ENCODE results near the gene HBZ. TPM values are rescaled to one million over a fixed set of nuclear protein-coding genes. Genes with fewer than 3 reads are reported as not detected.

Gene HBZ
- total RNA-seq, 1 experiment from 2014 or later, result 1.1 TPM

- intact Hi-C loops (cut with micrococcal nuclease; ENCODE audit: unreplicated experiment), result no loop called here
- ChIA-PET POLR2A (no interaction called here), CTCF (no interaction called here)
- in situ Hi-C loops (cut with HindIII; ENCODE audit: low pct_unique_long_range_greater_than_20kb, low sequenced_read_pairs), result no loop called here
- H3K9me3 ChIP-seq (ENCODE audit: control insufficient read depth, insufficient read depth, low read depth, low read length), result no peaks in the 10 kb centered on the region
- no peak for DNase-seq (ENCODE audit: low read depth, low spot score)
- no TSS peak for BruUV-seq (replicated peaks)
- H3K27ac ChIP-seq (ENCODE audit: low read length), result no peak overlapping the region
- no peaks in the 10 kb centered on the region for H3K27me3 ChIP-seq (ENCODE audit: control insufficient read depth, insufficient read depth, low read length)
- peaks cover 16% of the 10 kb centered on the region for H3K36me3 ChIP-seq (ENCODE audit: control insufficient read depth, insufficient read depth, low read length)
- no peak overlapping the region for H3K4me3 ChIP-seq (ENCODE audit: low read depth in 2 of 2, low read length in 2 of 2)
- no peak for TF ChIP-seq POLR2AphosphoS5 (IDR thresholded peaks at IDR 0.05; ENCODE audit: low read depth, low read length)
- peak; percentile 67; the same call in 1 of the 2 replicates for ATAC-seq
- H3K4me1 ChIP-seq (ENCODE audit: control insufficient read depth, insufficient read depth, low read length), result no peaks in the 10 kb centered on the region
Observed at GRCh38 chr16:188674-189073, 36.2 kb downstream of the HBZ start.

- in situ Hi-C loops (cut with HindIII; ENCODE audit: low pct_unique_long_range_greater_than_20kb, low sequenced_read_pairs), result no loop called here
- peaks cover 21% of the 10 kb centered on the region for H3K36me3 ChIP-seq (ENCODE audit: control insufficient read depth, insufficient read depth, low read length)
Observed at GRCh38 chr16:189604-190186, 37.3 kb downstream of the HBZ start.

More at GRCh38 chr16:189604-190186, 37.3 kb downstream of the HBZ start:
- ChIA-PET POLR2A (no interaction called here), CTCF (no interaction called here)
- Histone ChIP-seq H3K27me3 (ENCODE audit: control insufficient read depth, insufficient read depth, low read length) (no peaks in the 10 kb centered on the region), H3K9me3 (ENCODE audit: control insufficient read depth, insufficient read depth, low read depth, low read length) (no peaks in the 10 kb centered on the region), H3K4me1 (ENCODE audit: control insufficient read depth, insufficient read depth, low read length) (no peaks in the 10 kb centered on the region), H3K27ac (ENCODE audit: low read length) (no peak overlapping the region), H3K4me3 (ENCODE audit: low read depth in 2 of 2, low read length in 2 of 2) (no peak overlapping the region)
- intact Hi-C loops (cut with micrococcal nuclease; ENCODE audit: unreplicated experiment), result no loop called here
- no peak for DNase-seq (ENCODE audit: low read depth, low spot score)
- TF ChIP-seq SIN3A (IDR thresholded peaks at IDR 0.05; ENCODE audit: borderline replicate concordance, insufficient read depth, low read depth, low read length) (no peak), TCF7L2 (IDR thresholded peaks at IDR 0.05; ENCODE audit: low read depth, low read length) (no peak), POLR2AphosphoS5 (IDR thresholded peaks at IDR 0.05; ENCODE audit: low read depth, low read length) (no peak), CTCF (IDR thresholded peaks at IDR 0.05) (no peak), REST (IDR thresholded peaks at IDR 0.05; ENCODE audit: insufficient read depth in 1 of 2, low read depth in 2 of 2, low read length in 1 of 2) (no peak)
- ATAC-seq, result no peak
- no TSS peak for BruUV-seq (replicated peaks)

Measured in Panc1 (cell line).